ENCODE results near the gene ADAMTS12. TPM values are rescaled to one million over a fixed set of nuclear protein-coding genes. Genes with fewer than 3 reads are reported as not detected.

Gene ADAMTS12
- total RNA-seq, 2 experiments from 2014 or later: not detected

DNA sequence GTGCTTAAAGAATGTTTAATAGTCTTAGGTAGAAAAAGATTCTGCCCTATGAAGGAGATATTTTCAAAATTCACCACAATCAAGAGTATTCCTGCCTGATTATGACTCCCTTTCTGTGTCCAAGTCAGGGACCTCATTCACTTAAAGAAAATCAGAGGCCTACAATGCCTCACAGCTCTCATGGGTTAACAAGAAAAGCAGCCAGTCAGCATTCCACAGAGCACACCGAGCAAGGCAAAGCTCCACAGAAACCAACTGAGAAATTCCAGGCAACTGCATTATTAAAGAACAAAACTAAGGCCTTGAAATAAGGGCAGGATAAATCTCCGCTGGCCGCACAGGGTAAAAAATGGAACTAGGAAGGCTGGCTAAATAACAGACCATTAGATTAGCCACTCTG is 289.9 kb downstream of the ADAMTS12 start:
- Histone ChIP-seq H2AFZ (ENCODE audit: low read length) (no peak overlapping the region), H3K36me3 (ENCODE audit: insufficient read depth, low read length) (no peaks in the 10 kb centered on the region), H3K4me2 (ENCODE audit: low read length) (no peak overlapping the region), H3K9me2 (ENCODE audit: insufficient read depth, low read length) (no peaks in the 10 kb centered on the region), H4K20me1 (ENCODE audit: insufficient read depth, low read length) (no peaks in the 10 kb centered on the region), H3K27ac (ENCODE audit: low read depth, low read length, poor library complexity, severe bottlenecking) (no peak overlapping the region), H3K4me1 (ENCODE audit: insufficient read depth, low read length, poor library complexity, severe bottlenecking) (no peaks in the 10 kb centered on the region), H3K4me3 (ENCODE audit: low read depth, low read length, poor library complexity, severe bottlenecking) (no peak overlapping the region), H3K79me2 (ENCODE audit: insufficient read depth, low read depth, low read length) (no peaks in the 10 kb centered on the region), H3K9me3 (ENCODE audit: low read length) (no peaks in the 10 kb centered on the region)
- ChIA-PET POLR2A (interaction anchor here (0.6 kb wide), 1 partner anchor 99 kb away, joined by 3 read pairs; no protein-coding TSS in a partner anchor), CTCF (ENCODE audit: unreplicated experiment) (no interaction called here)
- DNase-seq (ENCODE audit: low spot score): no peak
- no TSS peak for BruUV-seq (replicated peaks)
- intact Hi-C loops (cut with micrococcal nuclease; ENCODE audit: unreplicated experiment): no loop called here
- TF ChIP-seq, protein P1, sequence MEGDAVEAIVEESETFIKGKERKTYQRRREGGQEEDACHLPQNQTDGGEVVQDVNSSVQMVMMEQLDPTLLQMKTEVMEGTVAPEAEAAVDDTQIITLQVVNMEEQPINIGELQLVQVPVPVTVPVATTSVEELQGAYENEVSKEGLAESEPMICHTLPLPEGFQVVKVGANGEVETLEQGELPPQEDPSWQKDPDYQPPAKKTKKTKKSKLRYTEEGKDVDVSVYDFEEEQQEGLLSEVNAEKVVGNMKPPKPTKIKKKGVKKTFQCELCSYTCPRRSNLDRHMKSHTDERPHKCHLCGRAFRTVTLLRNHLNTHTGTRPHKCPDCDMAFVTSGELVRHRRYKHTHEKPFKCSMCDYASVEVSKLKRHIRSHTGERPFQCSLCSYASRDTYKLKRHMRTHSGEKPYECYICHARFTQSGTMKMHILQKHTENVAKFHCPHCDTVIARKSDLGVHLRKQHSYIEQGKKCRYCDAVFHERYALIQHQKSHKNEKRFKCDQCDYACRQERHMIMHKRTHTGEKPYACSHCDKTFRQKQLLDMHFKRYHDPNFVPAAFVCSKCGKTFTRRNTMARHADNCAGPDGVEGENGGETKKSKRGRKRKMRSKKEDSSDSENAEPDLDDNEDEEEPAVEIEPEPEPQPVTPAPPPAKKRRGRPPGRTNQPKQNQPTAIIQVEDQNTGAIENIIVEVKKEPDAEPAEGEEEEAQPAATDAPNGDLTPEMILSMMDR (conservative IDR thresholded peaks at IDR 0.05; ENCODE audit: low read length): no peak
- TF ChIP-seq EZH2phosphoT487 (IDR thresholded peaks at IDR 0.05; ENCODE audit: borderline replicate concordance, low read depth, low read length): no peak

- H3K36me3 ChIP-seq (ENCODE audit: insufficient read depth, low read length): no peaks in the 10 kb centered on the region
- H3K27ac ChIP-seq (ENCODE audit: low read depth, low read length, poor library complexity, severe bottlenecking): no peak overlapping the region
- ChIA-PET POLR2A (no interaction called here), CTCF (ENCODE audit: unreplicated experiment) (no interaction called here)
- no peak for DNase-seq (ENCODE audit: low spot score)
- TF ChIP-seq, protein P1 (conservative IDR thresholded peaks at IDR 0.05; ENCODE audit: low read length): no peak
- no peak for TF ChIP-seq EZH2phosphoT487 (IDR thresholded peaks at IDR 0.05; ENCODE audit: borderline replicate concordance, low read depth, low read length)
- no peak overlapping the region for H2AFZ ChIP-seq (ENCODE audit: low read length)
- H3K4me1 ChIP-seq (ENCODE audit: insufficient read depth, low read length, poor library complexity, severe bottlenecking): no peaks in the 10 kb centered on the region
- no peaks in the 10 kb centered on the region for H4K20me1 ChIP-seq (ENCODE audit: insufficient read depth, low read length)
- no TSS peak for BruUV-seq (replicated peaks)
- no peak overlapping the region for H3K4me3 ChIP-seq (ENCODE audit: low read depth, low read length, poor library complexity, severe bottlenecking)
- no peaks in the 10 kb centered on the region for H3K79me2 ChIP-seq (ENCODE audit: insufficient read depth, low read depth, low read length)
- H3K4me2 ChIP-seq (ENCODE audit: low read length): no peak overlapping the region
- no peaks in the 10 kb centered on the region for H3K9me2 ChIP-seq (ENCODE audit: insufficient read depth, low read length)
- H3K9me3 ChIP-seq (ENCODE audit: low read length): no peaks in the 10 kb centered on the region
- intact Hi-C loops (cut with micrococcal nuclease; ENCODE audit: unreplicated experiment): no loop called here
Observed at GRCh38 chr5:33595303-33595702, 296.5 kb downstream of the ADAMTS12 start.

- Histone ChIP-seq H2AFZ (ENCODE audit: low read length) (no peak overlapping the region), H3K4me2 (ENCODE audit: low read length) (no peak overlapping the region), H3K36me3 (ENCODE audit: insufficient read depth, low read length) (no peaks in the 10 kb centered on the region), H3K9me3 (ENCODE audit: low read length) (no peaks in the 10 kb centered on the region), H3K4me1 (ENCODE audit: insufficient read depth, low read length, poor library complexity, severe bottlenecking) (no peaks in the 10 kb centered on the region), H3K9me2 (ENCODE audit: insufficient read depth, low read length) (no peaks in the 10 kb centered on the region), H3K27ac (ENCODE audit: low read depth, low read length, poor library complexity, severe bottlenecking) (no peak overlapping the region), H4K20me1 (ENCODE audit: insufficient read depth, low read length) (no peaks in the 10 kb centered on the region), H3K4me3 (ENCODE audit: low read depth, low read length, poor library complexity, severe bottlenecking) (no peak overlapping the region), H3K79me2 (ENCODE audit: insufficient read depth, low read depth, low read length) (no peaks in the 10 kb centered on the region)
- ChIA-PET CTCF (ENCODE audit: unreplicated experiment) (no interaction called here), POLR2A (interaction anchor here (0.8 kb wide), 1 partner anchor 11 kb away, joined by 3 read pairs; no protein-coding TSS in a partner anchor)
- no TSS peak for BruUV-seq (replicated peaks)
- intact Hi-C loops (cut with micrococcal nuclease; ENCODE audit: unreplicated experiment): no loop called here
- DNase-seq (ENCODE audit: low spot score): no peak
- TF ChIP-seq EZH2phosphoT487 (IDR thresholded peaks at IDR 0.05; ENCODE audit: borderline replicate concordance, low read depth, low read length): no peak
- TF ChIP-seq, protein P1 (conservative IDR thresholded peaks at IDR 0.05; ENCODE audit: low read length): no peak
Observed at GRCh38 chr5:33594006-33594405, 297.8 kb downstream of the ADAMTS12 start.

Data from OCI-LY7 (cell line).